H9 (cell line): ENCODE results near the gene ELMOD2. TPM values are rescaled to one million over a fixed set of nuclear protein-coding genes. Genes with fewer than 3 reads are reported as not detected.

Source experiments
- DNase-seq: peaks from one replicate; pipeline ENCODE4 v3.0.0-alpha.2; 2017
- H2AFZ ChIP-seq: one replicate; pipeline ENCODE4 v1.6.1; 2013; ENCODE audit warnings: mild to moderate bottlenecking, low read length, control low read depth, moderate library complexity
- H2AK5ac ChIP-seq: 2 replicates; pipeline ENCODE4 v1.6.1; 2013; ENCODE audit warnings: low read length, control low read depth, mixed read lengths; ENCODE audit not compliant: insufficient read length
- H2BK120ac ChIP-seq: one replicate; pipeline ENCODE4 v1.6.1; 2013; ENCODE audit warnings: low read depth, mild to moderate bottlenecking, low read length, control low read depth, inconsistent platforms; ENCODE audit not compliant: poor library complexity, severe bottlenecking
- H2BK12ac ChIP-seq: 2 replicates; pipeline ENCODE4 v1.6.1; 2013; ENCODE audit warnings: low read length, control low read depth, mixed read lengths, low read depth; ENCODE audit not compliant: insufficient read length
- H2BK15ac ChIP-seq: 2 replicates; pipeline ENCODE4 v1.6.1; 2013; ENCODE audit warnings: low read depth, low read length, control low read depth
- H2BK20ac ChIP-seq: one replicate; pipeline ENCODE4 v1.6.1; 2013; ENCODE audit warnings: low read depth, mild to moderate bottlenecking, low read length, control low read depth, inconsistent platforms; ENCODE audit not compliant: poor library complexity, severe bottlenecking
- H2BK5ac ChIP-seq: 2 replicates; pipeline ENCODE4 v1.6.1; 2013; ENCODE audit warnings: low read length, control low read depth, mixed read lengths; ENCODE audit not compliant: insufficient read length
- H3K14ac ChIP-seq: 2 replicates; pipeline ENCODE4 v1.6.1; 2013; ENCODE audit warnings: low read length, control low read depth; ENCODE audit not compliant: insufficient read depth
- H3K18ac ChIP-seq: 2 replicates; pipeline ENCODE4 v1.6.1; 2013; ENCODE audit warnings: low read depth, mild to moderate bottlenecking, mixed read lengths, low read length, control low read depth; ENCODE audit not compliant: insufficient read length
- H3K23ac ChIP-seq: 2 replicates; pipeline ENCODE4 v1.6.1; 2013; ENCODE audit warnings: low read length, control low read depth, mixed read lengths, low read depth; ENCODE audit not compliant: insufficient read length
- H3K23me2 ChIP-seq: 2 replicates; pipeline ENCODE4 v1.6.1; 2013; ENCODE audit warnings: low read depth, mild to moderate bottlenecking, mixed read lengths, low read length, control low read depth; ENCODE audit not compliant: insufficient read length, poor library complexity, severe bottlenecking
- H3K27ac ChIP-seq: 2 replicates; pipeline ENCODE4 v1.5.1; 2013; ENCODE audit warnings: low read length, control low read depth, mixed read lengths, low read depth; ENCODE audit not compliant: insufficient read length
- H3K27me3 ChIP-seq: 2 replicates; pipeline ENCODE4 v1.6.1; 2013; ENCODE audit warnings: low read length, control low read depth, inconsistent platforms; ENCODE audit not compliant: insufficient read depth
- H3K4ac ChIP-seq: 2 replicates; pipeline ENCODE4 v1.6.1; 2013; ENCODE audit warnings: low read depth, mild to moderate bottlenecking, control low read depth, inconsistent platforms, low read length, moderate library complexity
- H3K4me1 ChIP-seq: 2 replicates; pipeline ENCODE4 v1.6.1; 2013; ENCODE audit warnings: low read length, control low read depth, inconsistent platforms; ENCODE audit not compliant: insufficient read depth
- H3K4me2 ChIP-seq: 2 replicates; pipeline ENCODE4 v1.6.1; 2013; ENCODE audit warnings: low read length, control low read depth, mixed read lengths; ENCODE audit not compliant: insufficient read length, insufficient read depth
- H3K56ac ChIP-seq: 2 replicates; pipeline ENCODE4 v1.6.1; 2013; ENCODE audit warnings: low read depth, mild to moderate bottlenecking, mixed read lengths, low read length, control low read depth; ENCODE audit not compliant: insufficient read length
- H3K79me1 ChIP-seq: 2 replicates; pipeline ENCODE4 v1.6.1; 2013; ENCODE audit warnings: low read depth, mild to moderate bottlenecking, moderate library complexity, low read length, control low read depth, inconsistent platforms; ENCODE audit not compliant: insufficient read depth, poor library complexity, severe bottlenecking
- H3K79me2 ChIP-seq: 2 replicates; pipeline ENCODE4 v1.6.1; 2013; ENCODE audit warnings: low read length, control low read depth, inconsistent platforms; ENCODE audit not compliant: insufficient read depth
- H3K9ac ChIP-seq: 2 replicates; pipeline ENCODE4 v1.6.1; 2013; ENCODE audit warnings: low read length, control low read depth, mixed read lengths; ENCODE audit not compliant: insufficient read length; ENCODE audit errors: extremely low read depth
- H3K9me3 ChIP-seq: one replicate; pipeline ENCODE4 v1.6.1; 2013; ENCODE audit warnings: low read depth, low read length, inconsistent platforms; ENCODE audit not compliant: control insufficient read depth
- H3T11ph ChIP-seq: one replicate; pipeline ENCODE4 v1.6.1; 2013; ENCODE audit warnings: mild to moderate bottlenecking, low read length, control low read depth, inconsistent platforms
- H4K20me1 ChIP-seq: one replicate; pipeline ENCODE4 v1.6.1; 2013; ENCODE audit not compliant: control insufficient read depth, insufficient read length, insufficient read depth
- H4K5ac ChIP-seq: 2 replicates; pipeline ENCODE4 v1.6.1; 2013; ENCODE audit warnings: low read depth, mild to moderate bottlenecking, mixed read lengths, low read length, control low read depth; ENCODE audit not compliant: insufficient read length
- H4K8ac ChIP-seq: replicated peaks from 2 replicates; pipeline ENCODE4 v1.6.1; 2013; ENCODE audit warnings: low read length, control low read depth, mixed read lengths, low read depth; ENCODE audit not compliant: insufficient read length
- H4K91ac ChIP-seq: 2 replicates; pipeline ENCODE4 v1.6.1; 2013; ENCODE audit warnings: low read depth, mild to moderate bottlenecking, moderate library complexity, mixed read lengths, low read length, control low read depth; ENCODE audit not compliant: insufficient read length
- H3K27ac Mint-ChIP-seq, 3 experiments: 2 replicates in 2 of 3; 3 replicates in 1 of 3; pipeline ENCODE4 v1.8.0; 2020 to 2021; ENCODE audit warnings: mixed read lengths in 3 of 3, mild to moderate bottlenecking in 1 of 3, moderate library complexity in 1 of 3
- H3K27me3 Mint-ChIP-seq: 2 replicates; pipeline ENCODE4 v1.8.0; 2021; ENCODE audit warnings: low read depth, mild to moderate bottlenecking, moderate library complexity, mixed read lengths
- H3K36me3 Mint-ChIP-seq, 3 experiments: 2 replicates in 2 of 3; 3 replicates in 1 of 3; pipeline ENCODE4 v1.8.0; 2020 to 2021; ENCODE audit warnings: low read depth in 3 of 3, mixed read lengths in 3 of 3; ENCODE audit not compliant: insufficient read depth in 1 of 3
- H3K4me1 Mint-ChIP-seq, 2 experiments: 2 replicates each; pipeline ENCODE4 v1.8.0; 2020; ENCODE audit warnings: mixed read lengths in 2 of 2
- H3K4me3 Mint-ChIP-seq, 2 experiments: 2 replicates in 1 of 2; 3 replicates in 1 of 2; pipeline ENCODE4 v1.8.0; 2020 to 2021; ENCODE audit warnings: mild to moderate bottlenecking in 2 of 2, mixed read lengths in 2 of 2, moderate library complexity in 1 of 2
- H3K9me3 Mint-ChIP-seq, 2 experiments: 2 replicates in 1 of 2; 3 replicates in 1 of 2; pipeline ENCODE4 v1.8.0; 2020; ENCODE audit warnings: mild to moderate bottlenecking in 2 of 2, mixed read lengths in 2 of 2, moderate library complexity in 1 of 2
- CTCF ChIP-seq: fragments of 200-600 bp; sonication (generic); conservative IDR thresholded peaks from 3 replicates; pipeline ENCODE4 v1.8.0; 2021; ENCODE audit warnings: antibody characterized with exemption, mild to moderate bottlenecking
- WGBS: extraction: QIAGEN DNeasy Blood & Tissue Kit; methylation state at CpG from one replicate; pipeline ENCODE4 v1.1.7; 2013; ENCODE audit warnings: missing lambda C conversion rate, low lambda C conversion rate, mixed read lengths; ENCODE audit not compliant: insufficient read length; ENCODE audit errors: extremely low coverage; 5-methylcytosine and 5-hydroxymethylcytosine counted together
- total RNA-seq: library from RNA; stranded (reverse); gene quantifications from 2 replicates; pipeline ENCODE4 v1.2.1, GENCODE V29; 2021

The ELMOD2 gene
- total RNA-seq, 1 experiment from 2014 or later, result 26.3 TPM

GRCh38 chr4:140568507-140569306 lies 44.7 kb downstream of the ELMOD2 start, which contains the start of gene UCP1:
Gene UCP1, minus strand, starts transcription at chr4:140568961. Its CDS starts 232 bp downstream, at chr4:140568729.
- H3K9me3 Mint-ChIP-seq, result peaks cover 4 to 8% of the 10 kb centered on the region in 2 experiments; a peak in 3 of 5 replicates
- Histone ChIP-seq H3K56ac (no peak within 1 kb of the TSS), H2AFZ (peak within 1 kb of the TSS; percentile 15), H3K4me2 (peak within 1 kb of the TSS; percentile 80), H3K14ac (no peak within 1 kb of the TSS), H4K20me1 (no peaks in the 10 kb centered on the region), H3K27me3 (peaks cover 30% of the 10 kb centered on the region), H2BK120ac (no peak within 1 kb of the TSS), H4K8ac (no peak within 1 kb of the TSS), H2BK15ac (no peak within 1 kb of the TSS), H2BK5ac (no peak within 1 kb of the TSS), H2AK5ac (no peak within 1 kb of the TSS), H2BK20ac (no peak within 1 kb of the TSS), H4K5ac (no peak within 1 kb of the TSS), H3K18ac (no peak within 1 kb of the TSS), H3K27ac (no peak within 1 kb of the TSS), H3K79me2 (no peaks in the 10 kb centered on the region), H3K9ac (no peak within 1 kb of the TSS), H3K23ac (no peak within 1 kb of the TSS), H3K4me1 (no peaks in the 10 kb centered on the region), H3T11ph (no peak within 1 kb of the TSS), H2BK12ac (no peak within 1 kb of the TSS), H3K4ac (no peak within 1 kb of the TSS), H3K79me1 (no peaks in the 10 kb centered on the region), H4K91ac (no peak within 1 kb of the TSS), H3K9me3 (no peaks in the 10 kb centered on the region), H3K23me2 (peaks cover 10% of the 10 kb centered on the region)
- WGBS, result no CpG with 5 or more reads among the region's 69 CpGs
- H3K27me3 Mint-ChIP-seq, result no peaks in the 10 kb centered on the region
- H3K27ac Mint-ChIP-seq, result no peak within 1 kb of the TSS
- DNase-seq, result peak; percentile 73
- peak; percentile 27; the same call in 2 of the 3 replicates for TF ChIP-seq CTCF
- peaks cover 13 to 16% of the 10 kb centered on the region in 2 experiments for H3K4me1 Mint-ChIP-seq
- H3K36me3 Mint-ChIP-seq, result peaks cover 0 to 2% (median 0%) of the 10 kb centered on the region in 3 experiments; a peak in 1 of 7 replicates
- H3K4me3 Mint-ChIP-seq, result peak within 1 kb of the TSS; percentile 64 to 84
